Activated CD4-positive, alpha-beta T cell treated with anti-CD3 and anti-CD28 coated beads, Interleukin-2, Interleukin-4, amounts not matched to agents 100 ng/mL and 50 ng/mL, durations not matched to agents 16 hours and 8 hours (primary cell): ENCODE measurements around the gene EEFSEC.
"Not testable (repeated sequence)": the region's sequence is repeated elsewhere in the genome, so short reads cannot be mapped to it uniquely, and the experiment has no call there.

Experiments used
- DNase-seq: peaks from one replicate; pipeline ENCODE4 v3.0.0-alpha.2; 2020; ENCODE audit warnings: low spot score

Gene EEFSEC

GRCh38 chr3:128152419-128153155 lies 694 bp upstream of the EEFSEC start:
- no peak for DNase-seq

DNA sequence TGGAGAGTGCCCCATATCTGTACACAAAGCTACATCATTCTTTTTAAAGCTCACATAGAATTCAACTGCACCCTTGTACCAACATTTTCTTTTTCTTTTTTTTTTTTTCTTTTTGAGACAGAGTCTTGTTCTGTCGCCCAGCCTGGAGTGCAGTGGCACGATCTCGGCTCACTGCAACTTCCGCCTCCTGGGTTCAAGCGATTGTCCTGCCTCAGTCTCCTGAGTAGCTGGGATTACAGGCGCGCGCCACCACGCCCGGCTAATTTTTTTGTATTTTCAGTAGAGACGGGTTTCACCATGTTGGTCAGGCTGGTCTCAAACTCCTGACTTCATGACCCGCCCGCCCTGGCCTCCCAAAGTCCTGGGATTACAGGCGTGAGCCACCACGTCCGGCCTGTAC lies 1.1 kb downstream of the EEFSEC start:
- not testable (repeated sequence) for DNase-seq

GRCh38 chr3:128155616-128156360 lies 2.5 kb downstream of the EEFSEC start:
- no peak for DNase-seq

DNA sequence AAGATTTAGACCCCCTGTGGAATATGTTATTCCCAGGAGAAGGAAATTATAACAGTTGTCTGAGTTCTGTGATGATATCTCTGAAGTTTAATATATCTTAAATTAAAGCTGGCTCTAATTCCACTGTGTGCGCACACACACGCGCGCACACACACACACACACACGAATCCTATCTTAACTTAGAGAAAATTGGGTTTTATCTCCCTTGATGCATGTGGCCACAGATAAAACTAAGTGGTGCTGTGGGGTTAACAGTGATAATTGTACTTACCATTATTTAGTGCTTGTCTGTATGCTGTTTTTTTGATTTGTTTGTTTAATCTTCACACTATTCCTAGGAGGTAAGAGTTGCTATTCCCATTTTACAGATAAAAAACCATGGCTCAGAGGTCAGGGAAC lies 7.4 kb downstream of the EEFSEC start:
- DNase-seq, result no peak

- no peak for DNase-seq
Measured at GRCh38 chr3:128163432-128163831, 10.2 kb downstream of the EEFSEC start.

GRCh38 chr3:128166971-128167453 lies 13.7 kb downstream of the EEFSEC start:
- DNase-seq, result no peak

DNA sequence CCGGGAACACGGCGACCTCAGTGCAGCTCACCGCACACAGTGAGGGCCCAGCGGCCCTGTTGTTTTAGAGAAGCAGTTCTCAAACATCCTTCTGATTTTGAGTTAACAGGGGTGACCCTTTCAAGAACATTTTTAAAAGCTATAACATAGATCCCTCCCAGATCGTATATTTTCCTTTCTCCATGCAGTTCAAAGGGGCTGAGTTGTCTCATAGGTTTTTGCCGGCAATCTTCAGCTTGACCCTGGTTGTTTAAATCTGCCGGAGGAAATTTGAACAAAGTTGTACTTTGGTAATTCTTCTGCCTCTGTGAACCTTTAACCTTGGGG lies 14.3 kb downstream of the EEFSEC start:
- DNase-seq, result no peak

GRCh38 chr3:128167973-128168674 lies 14.8 kb downstream of the EEFSEC start:
- no peak for DNase-seq

- no peak for DNase-seq
Measured at GRCh38 chr3:128168836-128169235, 15.6 kb downstream of the EEFSEC start.

- DNase-seq, result no peak
Measured at GRCh38 chr3:128170866-128171516, 17.7 kb downstream of the EEFSEC start.

- no peak for DNase-seq
Measured at GRCh38 chr3:128173200-128173599, 19.9 kb downstream of the EEFSEC start.

DNA sequence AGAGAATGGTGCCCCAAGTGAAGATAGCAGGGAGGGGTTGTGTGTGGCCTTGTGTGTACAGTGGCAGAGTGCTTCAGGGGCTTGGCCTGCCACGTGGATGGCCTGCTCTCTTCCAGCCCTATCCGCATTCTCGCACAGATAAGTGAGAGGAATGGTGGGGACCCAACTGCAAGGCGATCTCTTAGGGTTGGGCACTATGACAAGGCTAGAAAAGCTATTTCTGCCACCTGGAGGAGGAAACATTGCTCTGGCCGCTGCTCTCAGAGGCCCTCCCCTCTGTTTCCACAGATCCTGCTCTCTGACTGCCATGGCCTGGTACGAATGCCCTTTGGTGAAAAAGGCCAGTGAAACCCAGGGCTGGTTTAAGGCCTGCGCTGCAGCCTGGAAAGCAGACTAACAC lies 20.6 kb downstream of the EEFSEC start:
- no peak for DNase-seq

DNA sequence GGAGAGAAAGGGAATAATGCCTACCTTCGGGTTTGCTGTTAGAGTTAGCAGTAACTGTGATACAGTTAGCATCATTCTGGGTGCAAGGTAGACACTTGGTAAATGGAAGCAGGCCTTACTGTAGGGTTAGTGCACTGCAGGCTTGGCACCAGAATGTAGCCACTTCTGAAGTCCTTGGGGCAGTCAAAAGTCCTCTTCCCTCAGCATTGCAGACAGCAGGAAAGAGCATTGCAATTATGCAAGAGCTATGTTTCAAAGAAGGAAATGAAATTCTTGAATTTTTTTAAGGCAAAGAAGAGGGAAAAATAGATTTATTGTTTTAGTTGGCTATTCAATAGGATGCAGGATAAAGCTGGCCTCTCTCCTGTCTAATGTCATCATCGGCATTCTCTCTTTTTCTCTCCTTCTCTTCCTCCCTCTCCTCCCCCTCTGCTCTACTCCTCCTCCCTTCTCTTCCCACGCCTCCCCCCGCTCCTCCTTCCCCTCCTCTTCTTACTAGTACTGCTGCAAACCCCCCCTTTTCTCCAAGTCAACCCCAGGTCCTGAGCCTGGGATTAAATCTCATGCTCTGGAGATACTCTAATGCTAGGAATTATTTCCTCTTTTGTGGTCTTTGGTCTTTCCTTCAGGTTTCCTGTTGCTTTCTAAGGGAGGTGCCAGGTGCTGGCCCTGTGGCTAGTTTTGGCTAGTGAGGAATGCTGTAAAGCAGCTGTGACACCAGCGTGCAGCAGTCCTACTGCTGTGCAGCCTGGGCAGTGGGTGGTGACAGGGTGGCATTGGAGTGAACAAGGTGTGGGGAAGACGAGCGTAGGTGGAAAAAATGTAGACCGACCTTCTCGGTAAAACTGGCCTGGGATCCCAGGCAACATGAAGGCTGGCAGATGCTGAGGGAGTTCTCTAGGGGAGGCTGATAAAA lies 21.7 kb downstream of the EEFSEC start:
- DNase-seq, result no peak

DNA sequence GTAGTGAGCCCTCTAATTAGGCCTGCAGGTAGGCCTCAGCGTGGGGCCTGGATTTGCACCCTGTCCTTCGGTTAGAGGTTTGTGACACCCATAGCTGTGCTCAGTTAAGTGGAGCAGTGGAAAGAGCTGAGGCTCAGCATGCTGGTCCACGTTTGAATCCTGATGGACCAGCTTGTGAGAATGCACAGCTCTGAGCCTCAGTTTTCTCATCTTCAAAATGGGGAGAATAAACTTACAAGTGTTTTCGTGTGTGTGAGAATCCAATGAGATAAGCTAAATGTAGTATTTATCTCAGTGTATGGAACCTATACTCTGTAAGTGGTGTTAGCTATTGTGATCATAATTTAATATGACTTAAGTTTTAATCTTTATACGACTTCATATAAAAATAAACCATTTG lies 22.5 kb downstream of the EEFSEC start:
- no peak for DNase-seq

- DNase-seq, result no peak
Measured at GRCh38 chr3:128176276-128176833, 23.1 kb downstream of the EEFSEC start.

- no peak for DNase-seq
Measured at GRCh38 chr3:128177865-128178264, 24.6 kb downstream of the EEFSEC start.

GRCh38 chr3:128178782-128179483 lies 25.7 kb downstream of the EEFSEC start:
- DNase-seq, result no peak

DNA sequence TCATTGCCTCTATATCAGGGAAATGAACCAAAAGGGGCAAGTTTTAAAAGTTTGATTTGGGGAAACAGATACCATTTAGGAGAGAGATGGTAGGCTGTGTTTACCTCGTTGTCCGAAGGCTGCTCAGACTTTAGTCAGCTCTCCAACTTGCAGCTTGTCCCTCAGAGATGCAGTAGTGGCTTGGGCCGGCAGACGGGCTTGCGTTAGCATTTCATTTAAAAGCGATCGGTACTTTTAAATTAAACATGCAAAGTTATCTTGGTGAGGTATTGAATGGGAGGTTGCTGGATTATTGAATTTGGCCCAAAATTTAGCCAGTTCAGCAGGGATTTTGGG lies 26.2 kb downstream of the EEFSEC start:
- no peak for DNase-seq

- no peak for DNase-seq
Measured at GRCh38 chr3:128180436-128180835, 27.2 kb downstream of the EEFSEC start.

GRCh38 chr3:128180913-128181312 lies 27.6 kb downstream of the EEFSEC start:
- no peak for DNase-seq

DNA sequence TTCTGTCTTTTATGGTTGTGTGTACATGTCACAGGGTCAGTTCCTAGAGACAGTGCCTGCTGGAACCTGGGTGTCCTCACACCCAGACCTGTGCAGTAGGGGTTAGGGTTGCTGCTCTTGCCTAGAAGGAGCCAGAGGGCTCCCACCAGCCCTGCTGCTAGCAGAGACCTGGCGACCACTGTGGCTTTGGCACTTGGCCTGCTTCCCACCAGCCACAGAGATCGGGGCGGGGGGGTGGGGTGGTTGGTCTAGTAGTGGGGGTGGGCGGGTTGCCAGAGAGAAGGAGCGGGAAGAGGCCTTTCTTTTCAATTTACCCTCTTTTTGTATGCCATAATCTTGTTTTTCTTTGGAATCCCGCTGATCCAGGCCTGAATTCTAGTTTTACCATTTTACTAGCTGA lies 29.4 kb downstream of the EEFSEC start:
- DNase-seq, result no peak
